GM19023 (cell line): Measurements from ENCODE around the gene CCDC68.

ENCODE experiments used
- ATAC-seq: cut with Tn5 transposase; IDR thresholded peaks from one replicate; pipeline ENCODE4 v1.9.1; 2021; ENCODE audit warnings: mild to moderate bottlenecking, moderate library complexity; ENCODE audit not compliant: unreplicated experiment

CCDC68 gene

GRCh38 chr18:54961868-54962267 lies 2.6 kb upstream of the CCDC68 start:
- ATAC-seq, result no peak

GRCh38 chr18:54961016-54961423 lies 1.8 kb upstream of the CCDC68 start:
- ATAC-seq, result no peak

- ATAC-seq, result no peak
Measured at GRCh38 chr18:54960197-54960596, 936 bp upstream of the CCDC68 start.

GRCh38 chr18:54957996-54958395 lies 1.3 kb downstream of the CCDC68 start:
- ATAC-seq, result no peak

- ATAC-seq, result no peak
Measured at GRCh38 chr18:54957296-54957832, 1.9 kb downstream of the CCDC68 start.

- ATAC-seq, result no peak
Measured at GRCh38 chr18:54956506-54956905, 2.8 kb downstream of the CCDC68 start.

GRCh38 chr18:54952026-54952425 lies 7.2 kb downstream of the CCDC68 start:
- ATAC-seq, result no peak

- ATAC-seq, result no peak
Measured at GRCh38 chr18:54950221-54950620, 9.0 kb downstream of the CCDC68 start.

- no peak for ATAC-seq
Measured at GRCh38 chr18:54949588-54949987, 9.7 kb downstream of the CCDC68 start.

GRCh38 chr18:54948350-54948837 lies 10.9 kb downstream of the CCDC68 start:
- no peak for ATAC-seq

- ATAC-seq, result no peak
Measured at GRCh38 chr18:54947091-54947490, 12.2 kb downstream of the CCDC68 start.

- peak; percentile 81 for ATAC-seq
Measured at GRCh38 chr18:54946149-54946581, 13.1 kb downstream of the CCDC68 start.

GRCh38 chr18:54945576-54946125 lies 13.6 kb downstream of the CCDC68 start:
- ATAC-seq, result no peak

GRCh38 chr18:54942569-54942968 lies 16.7 kb downstream of the CCDC68 start:
- no peak for ATAC-seq

GRCh38 chr18:54942144-54942543 lies 17.1 kb downstream of the CCDC68 start:
- no peak for ATAC-seq

- no peak for ATAC-seq
Measured at GRCh38 chr18:54939361-54939917, 19.8 kb downstream of the CCDC68 start.

- no peak for ATAC-seq
Measured at GRCh38 chr18:54938506-54938905, 20.8 kb downstream of the CCDC68 start.

- no peak for ATAC-seq
Measured at GRCh38 chr18:54932472-54932871, 26.8 kb downstream of the CCDC68 start.

- ATAC-seq, result no peak
Measured at GRCh38 chr18:54931152-54931551, 28.1 kb downstream of the CCDC68 start.

- ATAC-seq, result no peak
Measured at GRCh38 chr18:54928236-54928635, 31.0 kb downstream of the CCDC68 start.

GRCh38 chr18:54926593-54927325 lies 32.5 kb downstream of the CCDC68 start:
- no peak for ATAC-seq

GRCh38 chr18:54924948-54925347 lies 34.3 kb downstream of the CCDC68 start:
- ATAC-seq, result no peak
